Endothelial cell of umbilical vein (primary cell): ENCODE data around the gene CEP295NL.

ENCODE experiments used
- EZH2 ChIP-seq: IDR thresholded peaks from 2 replicates; pipeline ENCODE4 v1.6.1; 2012; ENCODE audit warnings: borderline replicate concordance, low read depth, mild to moderate bottlenecking, moderate library complexity, low read length, inconsistent platforms; ENCODE audit not compliant: severe bottlenecking
- FOS ChIP-seq: IDR thresholded peaks from 2 replicates; pipeline ENCODE4 v1.6.1; 2011; ENCODE audit warnings: mild to moderate bottlenecking, low read length, moderate library complexity, borderline replicate concordance; ENCODE audit not compliant: insufficient read depth
- POLR2AphosphoS5 ChIP-seq: IDR thresholded peaks from 2 replicates; pipeline ENCODE4 v1.6.1; 2012; ENCODE audit warnings: low read depth, mild to moderate bottlenecking, control low read depth, low read length, moderate library complexity; ENCODE audit not compliant: insufficient read depth
- TF ChIP-seq, protein P1 (sequence below), 2 donors: IDR thresholded peaks; 1 replicate in 1 of 2; 2 replicates in 1 of 2; pipeline ENCODE4 v1.5.1; 2011; ENCODE audit warnings: low read length in 2 of 2, mild to moderate bottlenecking in 2 of 2, moderate library complexity in 2 of 2, control low read depth in 1 of 2, inconsistent platforms in 1 of 2, low read depth in 1 of 2; ENCODE audit not compliant: insufficient read depth in 1 of 2; ENCODE audit errors: extremely low read depth in 1 of 2
- TF ChIP-seq, protein P2 (sequence below): IDR thresholded peaks from 2 replicates; pipeline ENCODE4 v1.6.1; 2011; ENCODE audit not compliant: insufficient read depth, insufficient read length

DNA sequence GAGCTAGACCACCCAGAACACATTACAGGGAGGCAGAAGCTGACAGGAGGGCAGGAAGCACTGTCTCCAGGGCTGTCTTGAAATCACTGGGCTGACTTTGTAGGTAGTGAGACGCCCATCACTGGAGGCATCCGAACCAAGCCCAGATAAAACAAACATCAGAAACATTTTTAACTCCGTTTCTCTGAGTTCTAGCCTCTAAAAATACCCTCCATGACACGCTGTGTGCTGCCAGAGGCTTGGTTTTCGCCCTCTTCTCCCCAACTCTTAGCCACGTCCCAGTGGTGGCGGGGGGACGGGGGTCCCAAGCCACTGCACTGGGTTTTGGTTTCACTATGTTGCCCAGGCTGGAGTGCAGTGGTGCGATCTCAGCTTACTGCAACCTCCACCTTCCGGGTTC lies 1.2 kb downstream of the CEP295NL start:
- TF ChIP-seq, protein P1, sequence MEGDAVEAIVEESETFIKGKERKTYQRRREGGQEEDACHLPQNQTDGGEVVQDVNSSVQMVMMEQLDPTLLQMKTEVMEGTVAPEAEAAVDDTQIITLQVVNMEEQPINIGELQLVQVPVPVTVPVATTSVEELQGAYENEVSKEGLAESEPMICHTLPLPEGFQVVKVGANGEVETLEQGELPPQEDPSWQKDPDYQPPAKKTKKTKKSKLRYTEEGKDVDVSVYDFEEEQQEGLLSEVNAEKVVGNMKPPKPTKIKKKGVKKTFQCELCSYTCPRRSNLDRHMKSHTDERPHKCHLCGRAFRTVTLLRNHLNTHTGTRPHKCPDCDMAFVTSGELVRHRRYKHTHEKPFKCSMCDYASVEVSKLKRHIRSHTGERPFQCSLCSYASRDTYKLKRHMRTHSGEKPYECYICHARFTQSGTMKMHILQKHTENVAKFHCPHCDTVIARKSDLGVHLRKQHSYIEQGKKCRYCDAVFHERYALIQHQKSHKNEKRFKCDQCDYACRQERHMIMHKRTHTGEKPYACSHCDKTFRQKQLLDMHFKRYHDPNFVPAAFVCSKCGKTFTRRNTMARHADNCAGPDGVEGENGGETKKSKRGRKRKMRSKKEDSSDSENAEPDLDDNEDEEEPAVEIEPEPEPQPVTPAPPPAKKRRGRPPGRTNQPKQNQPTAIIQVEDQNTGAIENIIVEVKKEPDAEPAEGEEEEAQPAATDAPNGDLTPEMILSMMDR (IDR thresholded peaks at IDR 0.05; ENCODE audit: extremely low read depth in 1 of 2, insufficient read depth in 1 of 2, low read depth in 1 of 2, low read length in 2 of 2) = no peak
- TF ChIP-seq EZH2 (no peak), FOS (no peak), POLR2AphosphoS5 (no peak)
- TF ChIP-seq, protein P2, sequence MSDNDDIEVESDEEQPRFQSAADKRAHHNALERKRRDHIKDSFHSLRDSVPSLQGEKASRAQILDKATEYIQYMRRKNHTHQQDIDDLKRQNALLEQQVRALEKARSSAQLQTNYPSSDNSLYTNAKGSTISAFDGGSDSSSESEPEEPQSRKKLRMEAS = no peak
